Measurements from ENCODE around the gene SPC24.
A peak's percentile ranks its signal among the peaks of the same experiment; 100 is the strongest.

The SPC24 gene

DNA sequence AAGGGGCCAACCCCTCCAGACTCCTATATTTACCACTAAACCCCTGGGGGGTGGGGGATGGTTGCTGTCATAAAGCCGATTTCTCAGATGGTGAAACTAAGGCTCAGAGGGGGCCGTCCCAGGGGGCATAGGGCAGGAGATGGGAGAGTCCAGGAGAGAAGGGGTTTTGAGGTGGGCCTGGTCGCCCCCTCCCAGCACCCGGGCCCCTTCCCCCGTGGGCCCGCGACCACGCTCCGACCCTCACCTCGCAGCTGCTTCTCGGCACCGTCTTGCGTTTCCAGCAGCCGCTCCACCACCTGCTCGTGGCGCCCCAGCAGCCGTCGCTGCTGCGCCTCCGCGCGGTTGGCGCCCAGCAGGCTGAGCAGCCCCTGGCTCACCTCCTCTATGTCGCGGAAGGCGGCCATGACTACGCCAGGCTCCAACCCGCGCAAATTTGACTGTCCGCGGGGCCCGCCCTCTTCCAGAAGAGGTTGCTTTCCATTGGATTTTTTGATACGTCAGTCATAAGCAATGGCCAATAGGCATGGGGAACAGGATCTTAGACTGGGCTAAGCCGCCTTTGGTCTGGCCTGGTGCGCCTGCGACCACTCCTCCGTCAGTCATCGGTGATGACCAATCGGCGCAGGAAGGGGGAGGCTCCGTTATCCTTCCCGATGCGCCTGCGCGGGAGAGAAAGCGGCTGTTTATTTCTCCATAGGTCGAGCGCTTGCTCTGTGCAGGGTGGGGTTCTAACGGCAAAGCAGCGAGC lies at the start of gene SPC24:
TSS of gene SPC24 (minus strand) at position 410 of the 748 bp plus-strand sequence. CDS start at position 404, 6 bp downstream.
- peak; percentile 98 for DNase-seq

- DNase-seq, result peak; percentile 60
These were observed 49.4 kb upstream of the SPC24 start for GRCh38 chr19:11204943-11205349.

- no peak for DNase-seq
These were observed 48.6 kb upstream of the SPC24 start for GRCh38 chr19:11204076-11204602.

- peak; percentile 47 for DNase-seq
These were observed 47.9 kb upstream of the SPC24 start for GRCh38 chr19:11203194-11204075.

- DNase-seq, result no peak
These were observed 47.1 kb upstream of the SPC24 start for GRCh38 chr19:11202488-11203193.

GRCh38 chr19:11201791-11202190 lies 46.2 kb upstream of the SPC24 start:
- DNase-seq, result peak; percentile 9

- no peak for DNase-seq
These were observed 45.3 kb upstream of the SPC24 start for GRCh38 chr19:11200931-11201330.

DNA sequence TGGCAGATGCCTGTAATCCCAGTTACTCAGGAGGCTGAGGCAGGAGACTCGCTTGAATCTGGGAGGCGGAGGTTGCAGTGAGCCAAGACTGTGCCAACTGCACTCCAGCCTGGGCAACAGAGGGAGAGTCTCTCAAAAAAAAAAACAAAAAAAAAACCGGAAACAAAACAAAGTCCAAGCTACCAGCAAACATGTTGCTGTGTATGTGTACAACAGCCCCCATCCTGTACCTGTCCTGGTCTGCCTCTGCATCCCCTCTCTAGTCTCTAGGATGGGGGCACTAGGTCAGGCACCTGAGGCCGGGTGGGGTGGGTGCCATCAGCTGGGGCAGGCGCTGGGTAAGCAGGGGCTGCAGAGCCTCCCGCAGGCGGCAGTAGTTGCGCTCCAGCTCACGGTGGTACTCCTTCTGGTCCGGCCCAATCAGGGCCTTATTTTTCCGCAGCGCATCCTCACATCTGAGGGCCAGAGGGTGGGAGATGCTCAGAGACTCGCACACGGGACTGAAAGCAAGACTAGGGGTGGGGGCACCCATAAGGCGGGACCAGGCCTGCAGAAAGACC lies 44.5 kb upstream of the SPC24 start:
- no peak for DNase-seq

- DNase-seq, result no peak
These were observed 43.9 kb upstream of the SPC24 start for GRCh38 chr19:11199517-11199916.

GRCh38 chr19:11198769-11199424 lies 43.3 kb upstream of the SPC24 start:
- DNase-seq, result no peak

GRCh38 chr19:11198175-11198534 lies 42.6 kb upstream of the SPC24 start:
- no peak for DNase-seq

DNA sequence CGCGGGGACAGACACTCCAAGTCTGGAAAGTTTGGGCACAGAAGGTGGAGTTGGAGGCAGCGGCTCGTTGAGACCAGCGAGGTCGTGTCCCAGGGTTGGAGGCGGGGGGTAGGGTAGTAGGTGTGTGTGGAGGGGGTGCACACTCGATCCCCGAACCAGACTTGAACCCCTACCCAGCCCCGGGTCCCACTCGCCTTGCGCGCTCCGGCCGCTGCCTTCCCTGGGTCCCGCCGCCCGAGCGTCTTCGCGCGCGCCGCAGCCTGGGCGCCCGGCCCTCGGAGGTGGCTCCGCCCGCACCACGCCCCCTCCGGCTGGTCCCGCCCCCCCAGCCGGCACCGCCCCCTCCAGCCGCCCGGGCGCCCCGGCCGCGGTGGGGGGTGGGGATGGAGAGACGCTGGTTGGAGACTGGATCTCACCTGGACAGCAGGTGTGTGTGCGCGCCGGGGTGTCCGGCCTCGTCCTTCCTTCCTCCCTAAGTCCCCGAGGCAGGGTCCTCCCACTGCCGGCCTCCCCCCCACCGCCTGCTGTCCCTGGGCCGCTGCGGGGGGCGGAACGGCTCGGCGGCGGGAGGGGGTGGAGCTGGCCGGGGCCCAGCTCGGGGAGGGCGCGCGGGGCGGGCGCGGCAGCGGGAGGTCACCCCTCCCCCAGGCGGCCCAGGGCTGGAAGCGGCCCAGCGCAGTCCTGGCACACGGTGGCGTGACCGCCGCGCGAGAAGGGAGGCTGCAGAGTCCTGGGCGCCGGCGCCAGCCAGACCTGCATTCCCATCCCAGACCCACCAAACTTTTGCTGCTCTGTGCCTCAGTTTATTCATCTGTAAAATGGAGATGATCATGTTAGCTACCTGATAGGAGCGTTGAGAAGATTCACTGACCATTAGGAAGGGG lies 42.0 kb upstream of the SPC24 start, which contains the start of gene KANK2:
TSS of gene KANK2 (minus strand) at position 255 of the 884 bp plus-strand sequence. CDS start 3,034 bp downstream, outside the sequence.
- peak; percentile 74 for DNase-seq

DNA sequence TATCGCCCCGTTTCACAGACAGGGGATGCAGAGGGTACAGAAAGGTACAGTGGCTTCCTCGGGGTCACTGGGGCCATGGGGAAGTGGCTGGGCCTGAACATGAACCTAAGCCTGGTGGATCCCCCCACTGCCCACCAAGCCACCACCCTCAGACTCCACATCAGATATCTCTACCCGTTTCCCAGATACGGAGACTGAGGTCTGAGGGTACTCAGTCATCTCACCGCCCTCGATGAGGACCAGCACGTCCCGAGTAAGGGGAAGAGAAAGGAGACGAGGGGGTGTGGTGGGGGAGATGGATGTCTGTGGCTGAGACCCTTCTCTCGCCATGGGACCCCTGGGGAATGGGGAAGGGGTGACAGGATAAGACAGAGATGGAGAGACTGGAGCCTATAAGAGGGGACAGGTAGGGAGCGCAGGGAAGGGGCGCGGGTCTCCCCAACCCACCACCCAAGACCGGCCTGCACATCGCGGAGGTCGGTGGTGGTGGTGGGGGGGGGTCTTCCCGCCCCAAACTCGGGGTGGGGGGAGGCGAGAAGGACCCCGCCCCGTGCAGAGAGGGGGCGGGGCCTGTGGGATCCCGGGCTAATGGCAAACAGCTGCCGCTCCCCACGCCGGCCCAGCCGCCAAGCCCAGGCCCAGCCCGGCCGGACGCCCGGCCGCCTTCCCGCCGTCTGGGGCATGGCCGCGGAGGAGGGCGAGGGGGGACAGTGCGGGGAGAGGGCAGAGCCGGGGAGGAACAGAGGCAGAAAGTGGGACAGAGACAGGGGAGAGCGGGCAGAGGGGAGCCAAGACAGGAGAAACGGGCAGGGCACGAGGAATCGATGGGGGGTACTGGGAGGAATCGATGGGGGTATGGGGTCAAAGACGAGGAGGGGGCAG lies 41.1 kb upstream of the SPC24 start:
- DNase-seq, result no peak

DNA sequence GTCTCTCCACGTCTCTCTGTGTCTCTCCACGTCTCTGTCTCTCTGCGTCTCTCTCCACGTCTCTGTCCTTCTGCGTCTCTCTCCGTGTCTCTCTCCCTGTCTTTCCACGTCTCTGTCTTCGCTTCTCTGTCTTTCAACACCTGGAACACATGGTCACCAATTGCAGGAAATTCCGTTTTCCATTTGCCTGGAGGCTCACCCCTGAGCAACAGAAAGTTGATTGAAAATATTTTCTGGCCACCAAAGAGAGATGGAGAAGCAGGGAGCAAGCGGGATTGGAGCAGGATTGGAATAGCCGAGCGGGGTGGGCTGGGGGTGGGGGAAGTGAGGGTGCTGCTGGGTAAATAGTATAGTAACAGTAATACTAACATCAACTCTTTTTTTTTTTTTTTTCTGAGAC lies 40.1 kb upstream of the SPC24 start:
- no peak for DNase-seq

DNA sequence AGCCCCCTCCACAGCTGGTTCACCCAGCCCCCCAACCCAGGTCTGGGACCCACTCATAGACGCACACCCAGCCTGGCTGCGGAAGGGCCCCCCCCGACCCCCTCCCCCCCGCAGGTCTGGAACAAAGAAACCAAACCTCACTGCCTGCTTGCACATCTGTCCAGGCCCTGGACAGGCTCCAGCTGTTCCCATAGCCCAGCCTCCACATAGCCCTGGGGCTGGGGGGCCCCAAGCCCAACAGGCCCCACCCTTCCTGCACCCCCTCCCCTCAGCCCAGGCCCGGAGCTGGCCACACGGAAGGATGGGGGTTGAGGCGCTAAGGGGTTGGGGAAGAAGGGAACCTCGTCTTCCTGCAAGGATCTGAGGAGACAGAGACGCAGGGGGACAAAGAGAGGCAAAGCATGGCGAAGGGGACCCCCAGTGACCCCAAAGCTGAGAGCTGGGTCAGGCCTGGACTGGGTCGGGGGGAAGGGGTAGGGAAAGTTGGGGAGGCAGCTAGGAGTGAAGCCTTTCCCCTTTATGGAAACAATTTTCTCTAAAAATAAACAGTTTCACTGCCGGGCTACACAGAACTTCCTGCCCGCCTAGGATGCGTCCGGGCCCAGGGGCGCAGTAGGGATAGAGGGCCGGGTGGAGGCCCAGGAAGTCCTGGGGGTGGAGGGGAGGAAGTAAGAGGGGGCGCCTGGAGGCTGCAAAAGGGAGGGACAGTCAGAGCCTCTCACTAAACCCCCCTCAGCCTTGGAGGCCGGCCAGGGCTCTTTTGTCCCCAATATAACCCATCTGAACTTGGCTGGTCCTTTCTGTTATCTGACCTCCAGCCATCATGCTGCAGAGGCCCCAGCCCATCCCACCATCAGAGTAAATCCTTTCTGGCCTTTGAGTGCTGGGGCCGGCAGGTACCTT lies 39.3 kb upstream of the SPC24 start:
- no peak for DNase-seq

- no peak for DNase-seq
These were observed 38.6 kb upstream of the SPC24 start for GRCh38 chr19:11194173-11194572.

DNA sequence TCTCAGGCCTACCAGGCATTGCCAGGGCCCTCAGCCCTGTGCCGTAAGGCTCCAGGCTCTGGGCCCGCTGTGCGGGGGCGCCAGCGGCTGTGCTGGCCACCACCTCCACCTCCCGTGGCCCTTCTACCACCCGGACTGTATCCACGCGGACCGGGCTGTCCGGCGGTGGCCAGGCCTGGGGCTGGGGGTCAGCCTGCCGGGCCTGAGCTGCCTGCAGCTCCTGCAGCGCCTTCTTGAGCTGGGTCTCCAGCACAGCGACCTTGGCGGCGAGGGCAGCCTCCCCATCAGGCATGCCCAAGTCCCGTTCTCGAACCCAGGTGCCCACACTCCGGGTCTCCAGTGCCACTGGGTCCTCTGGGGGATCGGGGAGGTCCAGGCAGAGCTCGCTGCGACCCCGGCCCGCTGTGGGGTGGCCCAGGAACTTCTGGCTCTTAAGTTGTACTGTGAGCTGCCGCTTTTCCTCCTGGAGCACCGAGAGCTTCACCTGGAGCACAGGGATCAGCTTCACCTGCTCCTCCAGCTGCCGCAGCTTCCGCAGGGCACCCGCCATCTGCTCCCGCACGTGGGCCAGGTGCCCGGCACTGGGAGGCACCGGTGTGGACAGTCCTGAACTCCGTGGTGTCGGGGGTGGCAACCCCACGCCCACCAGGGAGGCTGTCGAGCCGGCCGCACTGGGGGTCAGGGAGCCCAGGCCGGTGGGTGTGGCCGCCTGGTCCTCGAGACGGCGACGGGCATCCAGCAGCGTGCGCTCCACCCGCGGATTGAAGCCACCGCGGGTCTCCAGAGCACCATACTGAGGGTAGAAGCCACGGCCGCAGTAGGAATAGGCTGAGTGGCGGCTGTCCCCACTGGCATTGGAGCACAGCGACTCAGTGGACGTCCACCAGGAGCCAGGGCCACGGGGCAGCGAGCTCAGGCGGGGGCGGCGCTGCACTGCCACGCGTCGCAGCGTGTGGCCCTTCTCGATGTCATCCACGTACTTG lies 37.7 kb upstream of the SPC24 start:
- DNase-seq, result no peak

- no peak for DNase-seq
These were observed 36.4 kb upstream of the SPC24 start for GRCh38 chr19:11191934-11192333.

All from kidney glomerular epithelial cell (primary cell).